Spleen (tissue), 13 donors: ENCODE results near the gene ALDH1L1. TPM values are rescaled to one million over a fixed set of nuclear protein-coding genes. Genes with fewer than 3 reads are reported as not detected.

Source experiments
- DNase-seq: peaks from one replicate; pipeline ENCODE4 v3.0.0-alpha.2; 2020
- H3K27ac ChIP-seq, 8 donors: fragments of 200-600 bp; sonication (generic) in 7 of 8; 1 replicate in 4 of 8; 2 replicates in 4 of 8; pipeline versions ENCODE4 v1.5.0 to v1.8.0; 2016 to 2021; ENCODE audit warnings: inconsistent platforms in 4 of 8, mild to moderate bottlenecking in 4 of 8, moderate library complexity in 1 of 8
- H3K27me3 ChIP-seq, 7 donors: fragments of 200-600 bp; sonication (generic) in 6 of 7; replicated peaks in 1 of 7; 1 replicate in 4 of 7; 2 replicates in 3 of 7; pipeline versions ENCODE4 v1.5.0 to v1.8.0; 2016 to 2021; ENCODE audit warnings: inconsistent platforms in 3 of 7, mild to moderate bottlenecking in 1 of 7
- H3K36me3 ChIP-seq, 6 donors: fragments of 200-600 bp; sonication (generic) in 5 of 6; 1 replicate in 4 of 6; 2 replicates in 2 of 6; pipeline versions ENCODE4 v1.5.0 to v1.8.0; 2016 to 2021; ENCODE audit warnings: inconsistent platforms in 2 of 6
- H3K4me1 ChIP-seq, 6 donors: fragments of 200-600 bp; sonication (generic) in 5 of 6; 1 replicate in 3 of 6; 2 replicates in 3 of 6; pipeline versions ENCODE4 v1.5.0 to v1.8.0; 2016 to 2021; ENCODE audit warnings: inconsistent platforms in 3 of 6
- H3K4me3 ChIP-seq, 8 donors: fragments of 200-600 bp; sonication (generic) in 7 of 8; 1 replicate in 4 of 8; 2 replicates in 4 of 8; pipeline versions ENCODE4 v1.5.0 to v1.8.0; 2016 to 2021; ENCODE audit warnings: inconsistent platforms in 4 of 8, mild to moderate bottlenecking in 4 of 8, moderate library complexity in 2 of 8
- H3K9me3 ChIP-seq, 8 donors: fragments of 200-600 bp; sonication (generic) in 7 of 8; 1 replicate in 4 of 8; 2 replicates in 4 of 8; pipeline versions ENCODE4 v1.5.0 to v1.8.0; 2016 to 2021; ENCODE audit warnings: inconsistent platforms in 4 of 8
- POLR2A ChIP-seq, 3 donors: fragments of 450-650 bp; IDR thresholded peaks; one replicate each; pipeline ENCODE4 v1.5.1; 2017; ENCODE audit warnings: antibody characterized with exemption in 3 of 3, mild to moderate bottlenecking in 1 of 3
- POLR2AphosphoS5 ChIP-seq, 3 donors: sonication (generic); formaldehyde crosslinking; IDR thresholded peaks; one replicate each; pipeline ENCODE4 v1.5.1; 2017; ENCODE audit warnings: antibody characterized with exemption in 3 of 3
- WGBS, 5 donors: extraction: QIAGEN DNeasy Blood & Tissue Kit in 3 of 5; methylation state at CpG; one replicate each; pipeline versions ENCODE4 v1.1.5 to v1.1.7; 2013 to 2018; 5-methylcytosine and 5-hydroxymethylcytosine counted together
- intact Hi-C: fragments of 100-400 bp; cut with DNase I; formaldehyde crosslinking; loops from one replicate; pipeline ENCODE4 v1.15.0; 2023; ENCODE audit warnings: low total_unique reads
- long read RNA-seq, 2 donors: transcript quantifications; one replicate each; lab custom pipeline, GENCODE V29; 2026
- polyA plus RNA-seq, 3 donors: library from polyadenylated mRNA; stranded (reverse); fragments of 200-250 nt; gene quantifications; one replicate each; pipeline ENCODE4 v1.2.1, GENCODE V29; 2013
- total RNA-seq, 7 donors: library from RNA; depleted of rRNA in 3 of 7; stranded (reverse); fragments of >200 nt in 3 of 7; fragmentation: NEBNext Ultra II Directional in 4 of 7; extraction: Animal tissue kit (Norgen Biotek cat#: 25700) in 4 of 7; gene quantifications; one replicate each; pipeline versions ENCODE4 v1.1.0 to v1.2.1, GENCODE V29; 2016 to 2021
- TF ChIP-seq, protein P1 (sequence below), 11 experiments: fragments of 200-600 bp in 7 of 11; fragments of 450-650 bp in 4 of 11; sonication (generic) in 4 of 11; IDR thresholded peaks in 8 of 11; conservative IDR thresholded peaks in 3 of 11; 1 replicate in 7 of 11; 2 replicates in 4 of 11; pipeline versions ENCODE4 v1.4.0 to v1.8.0; 2016 to 2021; ENCODE audit warnings: antibody characterized with exemption in 11 of 11, inconsistent platforms in 4 of 11, mild to moderate bottlenecking in 1 of 11
- donor health status: healthy with polysubstance abuse.
- donor health status: DM: no; HTN: no; CAD: no; lungs with moderate emphysema.
- donor health status: DM: no; HTN: no; CAD: no.
- donor health status: Bipolar disorder and iron deficiency.
- donor health status: healthy.
- donor health status: DM: no; HTN: no; CAD: no.
- donor health status: DM: yes; HTN: yes; CAD: no.

ALDH1L1 gene
- 1 to 10 TPM in 1 of 7 donors, under 1 TPM in 3, not detected in 3; 0.09 to 1.3 (median 0.38) TPM for total RNA-seq
- under 1 TPM; 0.13 to 0.35 (median 0.29) TPM for polyA plus RNA-seq
- long read RNA-seq, donor 1, result 0 reads
- long read RNA-seq, donor 2, result 0 reads

DNA sequence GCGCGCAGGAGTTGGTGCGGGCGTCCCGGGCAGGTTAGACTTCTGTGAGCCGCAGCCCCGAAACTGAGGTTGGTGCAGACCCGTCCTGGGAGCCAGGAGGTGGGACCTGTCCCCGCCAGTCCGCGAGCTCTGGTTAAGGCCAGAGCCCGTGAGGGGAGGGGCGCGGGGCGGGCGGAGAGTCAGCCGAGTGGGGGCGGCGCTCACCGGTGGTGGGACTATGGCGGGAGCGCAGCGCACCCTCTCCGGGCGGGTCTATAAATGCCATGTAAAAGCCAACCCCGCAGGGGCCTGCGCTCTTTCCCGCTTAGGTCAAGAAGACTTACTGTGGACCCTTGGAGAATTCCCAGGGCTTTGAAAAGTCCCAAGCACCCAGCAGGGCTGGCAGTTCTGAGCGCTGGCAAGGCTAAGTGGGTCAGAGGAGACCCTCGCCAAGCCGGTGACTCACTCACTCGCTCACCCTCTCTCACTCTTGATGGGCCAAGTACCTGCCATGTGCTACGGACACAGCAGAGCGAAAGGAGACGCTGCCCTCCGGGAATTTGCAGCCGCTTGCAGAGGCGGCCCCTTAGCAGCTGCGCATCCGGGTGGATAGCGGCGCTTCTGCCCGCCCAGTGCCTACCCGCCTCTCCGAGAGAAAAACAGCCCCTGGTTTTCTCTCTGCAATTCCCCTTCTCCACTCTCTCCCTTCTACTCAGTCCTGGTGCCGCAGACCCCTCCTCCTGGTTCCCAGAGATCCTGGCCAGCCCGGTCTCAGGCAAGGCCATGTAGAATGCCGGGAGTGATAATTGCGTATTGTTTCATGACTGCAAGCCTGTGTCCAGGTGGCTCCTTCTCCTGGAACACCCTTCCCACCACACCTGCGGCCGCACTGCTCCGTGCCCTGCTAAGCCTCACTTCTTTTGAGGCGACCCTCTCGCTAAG, at the start of gene ALDH1L1:
Gene ALDH1L1, minus strand, starts transcription at position 110 of the 921 bp plus-strand sequence. CDS start 19,607 bp downstream, outside the sequence.
- peaks cover 0 to 19% (median 16%) of the 10 kb centered on the region in 6 donors for H3K4me1 ChIP-seq
- intact Hi-C loops, result no loop called here
- no peaks in the 10 kb centered on the region for H3K9me3 ChIP-seq
- H3K4me3 ChIP-seq, result peak within 1 kb of the TSS in 7 of 8 donors; percentile 1 to 56 (median 27)
- no peak for DNase-seq
- H3K27ac ChIP-seq, result no peak within 1 kb of the TSS
- TF ChIP-seq POLR2AphosphoS5 (IDR thresholded peaks at IDR 0.05) (no peak), POLR2A (IDR thresholded peaks at IDR 0.05) (no peak)
- TF ChIP-seq, protein P1, sequence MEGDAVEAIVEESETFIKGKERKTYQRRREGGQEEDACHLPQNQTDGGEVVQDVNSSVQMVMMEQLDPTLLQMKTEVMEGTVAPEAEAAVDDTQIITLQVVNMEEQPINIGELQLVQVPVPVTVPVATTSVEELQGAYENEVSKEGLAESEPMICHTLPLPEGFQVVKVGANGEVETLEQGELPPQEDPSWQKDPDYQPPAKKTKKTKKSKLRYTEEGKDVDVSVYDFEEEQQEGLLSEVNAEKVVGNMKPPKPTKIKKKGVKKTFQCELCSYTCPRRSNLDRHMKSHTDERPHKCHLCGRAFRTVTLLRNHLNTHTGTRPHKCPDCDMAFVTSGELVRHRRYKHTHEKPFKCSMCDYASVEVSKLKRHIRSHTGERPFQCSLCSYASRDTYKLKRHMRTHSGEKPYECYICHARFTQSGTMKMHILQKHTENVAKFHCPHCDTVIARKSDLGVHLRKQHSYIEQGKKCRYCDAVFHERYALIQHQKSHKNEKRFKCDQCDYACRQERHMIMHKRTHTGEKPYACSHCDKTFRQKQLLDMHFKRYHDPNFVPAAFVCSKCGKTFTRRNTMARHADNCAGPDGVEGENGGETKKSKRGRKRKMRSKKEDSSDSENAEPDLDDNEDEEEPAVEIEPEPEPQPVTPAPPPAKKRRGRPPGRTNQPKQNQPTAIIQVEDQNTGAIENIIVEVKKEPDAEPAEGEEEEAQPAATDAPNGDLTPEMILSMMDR (IDR thresholded peaks at IDR 0.05 in 8 of 11, conservative IDR thresholded peaks at IDR 0.05 in 3 of 11), result no peak
- WGBS, 5 donors, result 6 to 22% (median 10%) methylated on average over 21 to 54 of the region's 54 CpGs
- peaks cover 0 to 46% (median 28%) of the 10 kb centered on the region in 7 donors for H3K27me3 ChIP-seq
- H3K36me3 ChIP-seq, result no peaks in the 10 kb centered on the region

DNA sequence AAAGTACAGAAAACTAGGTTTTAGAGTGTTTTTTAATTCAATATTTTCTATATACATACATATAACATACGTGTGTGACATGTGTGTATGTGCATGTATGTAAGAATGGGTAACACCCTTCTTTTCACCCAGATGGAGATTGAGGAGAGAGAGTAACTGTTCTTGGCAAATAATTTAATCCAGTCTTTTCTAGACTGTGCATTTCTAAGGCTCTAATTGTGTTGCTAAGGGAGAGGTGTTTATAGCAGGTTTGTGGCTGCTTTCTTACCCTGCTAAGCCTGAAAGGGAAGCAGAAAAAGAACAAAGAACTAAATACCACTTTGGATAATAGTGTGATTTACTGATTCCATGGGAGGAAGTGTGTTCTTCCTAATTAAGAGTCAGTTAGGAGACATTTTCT, 46.0 kb upstream of the ALDH1L1 start:
- Histone ChIP-seq H3K27ac (no peak overlapping the region), H3K4me3 (no peak overlapping the region), H3K27me3 (peaks cover 0 to 11% (median 0%) of the 10 kb centered on the region in 7 donors), H3K9me3 (peaks cover 0 to 19% (median 7%) of the 10 kb centered on the region in 8 donors), H3K4me1 (no peaks in the 10 kb centered on the region), H3K36me3 (no peaks in the 10 kb centered on the region)
- intact Hi-C loops, result no loop called here
- 0 to 91% (median 82%) methylated on average over 1 of the region's 1 CpG for WGBS, 5 donors
- TF ChIP-seq, protein P1 (IDR thresholded peaks at IDR 0.05 in 8 of 11, conservative IDR thresholded peaks at IDR 0.05 in 3 of 11), result no peak
- no peak for TF ChIP-seq POLR2AphosphoS5 (IDR thresholded peaks at IDR 0.05)
- TF ChIP-seq POLR2A (IDR thresholded peaks at IDR 0.05), result no peak
- no peak for DNase-seq

DNA sequence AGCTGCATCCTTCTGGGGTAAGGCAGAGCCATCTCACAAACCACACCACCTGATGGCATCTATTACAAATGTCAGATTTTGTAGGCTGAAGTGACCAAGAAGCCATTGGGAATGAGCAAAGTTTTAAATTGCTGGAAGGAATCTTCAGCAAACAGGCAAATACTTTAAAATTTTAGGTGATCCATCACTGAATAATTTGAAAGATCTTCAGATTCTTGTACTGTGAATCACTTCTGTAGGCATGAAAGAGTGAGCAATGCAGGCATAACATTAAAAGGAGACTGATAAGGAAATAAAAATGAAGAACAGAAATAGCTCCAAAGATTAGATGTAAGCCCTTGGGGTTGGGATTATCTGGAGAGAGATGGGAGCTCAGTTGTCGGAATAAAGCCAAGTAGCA, 36.0 kb upstream of the ALDH1L1 start:
- H3K4me3 ChIP-seq, result no peak overlapping the region
- no peak for DNase-seq
- intact Hi-C loops, result no loop called here
- WGBS, 5 donors, result 89 to 100% (median 93%) methylated on average over 1 of the region's 1 CpG
- no peaks in the 10 kb centered on the region for H3K9me3 ChIP-seq
- H3K4me1 ChIP-seq, result peaks cover 0 to 19% (median 12%) of the 10 kb centered on the region in 6 donors
- H3K27me3 ChIP-seq, result peaks cover 0 to 79% (median 30%) of the 10 kb centered on the region in 7 donors
- no peak for TF ChIP-seq POLR2AphosphoS5 (IDR thresholded peaks at IDR 0.05)
- TF ChIP-seq, protein P1 (IDR thresholded peaks at IDR 0.05 in 8 of 11, conservative IDR thresholded peaks at IDR 0.05 in 3 of 11), result no peak
- no peak for TF ChIP-seq POLR2A (IDR thresholded peaks at IDR 0.05)
- no peak overlapping the region for H3K27ac ChIP-seq
- no peaks in the 10 kb centered on the region for H3K36me3 ChIP-seq
